SK-N-SH (cell line): ENCODE data around the gene MRGPRD.

Experiments
- CHD2 ChIP-seq: fragments of 150-350 bp; IDR thresholded peaks from 2 replicates; pipeline ENCODE4 v1.6.1; 2018; ENCODE audit warnings: low read length; ENCODE audit not compliant: partially characterized antibody
- EZH2phosphoT487 ChIP-seq: fragments of 200-600 bp; sonication (generic); IDR thresholded peaks from 2 replicates; pipeline ENCODE4 v1.6.1; 2017; ENCODE audit warnings: low read depth, mixed run types, mild to moderate bottlenecking, antibody characterized with exemption, moderate library complexity, borderline replicate concordance
- JUND ChIP-seq: IDR thresholded peaks from 2 replicates; pipeline ENCODE4 v1.4.0; 2012
- POLR2AphosphoS5 ChIP-seq: IDR thresholded peaks from 2 replicates; pipeline ENCODE4 v1.6.1; 2012; ENCODE audit warnings: low read depth, low read length
- TCF12 ChIP-seq: IDR thresholded peaks from 2 replicates; pipeline ENCODE4 v1.4.0; 2012
- YY1 ChIP-seq: IDR thresholded peaks from 2 replicates; pipeline ENCODE4 v1.4.0; 2012; ENCODE audit warnings: low read depth, mild to moderate bottlenecking
- TF ChIP-seq, protein P1 (sequence below): fragments of 200-600 bp; sonication (generic); IDR thresholded peaks from 2 replicates; pipeline ENCODE4 v1.6.1; 2017; ENCODE audit warnings: antibody characterized with exemption, mild to moderate bottlenecking, moderate library complexity

DNA sequence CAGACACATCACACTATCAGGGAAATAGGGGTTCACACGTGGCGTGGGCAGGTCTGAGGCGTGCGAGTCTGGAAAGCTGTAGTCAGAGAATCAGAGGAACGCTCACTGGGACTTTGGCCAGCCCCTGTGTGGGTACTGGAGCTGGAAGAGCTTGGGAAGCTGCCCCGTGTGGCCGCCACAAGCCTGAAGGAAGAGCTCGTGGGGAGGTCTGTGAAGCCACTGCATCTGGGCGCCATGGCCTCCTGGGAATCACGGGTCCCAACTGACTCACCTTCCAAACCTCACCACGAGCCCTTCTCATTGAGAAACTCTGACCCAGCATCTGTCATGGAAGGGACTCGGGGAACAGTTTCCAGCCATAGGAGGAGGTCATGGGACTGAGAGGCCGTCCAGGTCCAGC is 38.1 kb upstream of the MRGPRD start:
- TF ChIP-seq, protein P1, sequence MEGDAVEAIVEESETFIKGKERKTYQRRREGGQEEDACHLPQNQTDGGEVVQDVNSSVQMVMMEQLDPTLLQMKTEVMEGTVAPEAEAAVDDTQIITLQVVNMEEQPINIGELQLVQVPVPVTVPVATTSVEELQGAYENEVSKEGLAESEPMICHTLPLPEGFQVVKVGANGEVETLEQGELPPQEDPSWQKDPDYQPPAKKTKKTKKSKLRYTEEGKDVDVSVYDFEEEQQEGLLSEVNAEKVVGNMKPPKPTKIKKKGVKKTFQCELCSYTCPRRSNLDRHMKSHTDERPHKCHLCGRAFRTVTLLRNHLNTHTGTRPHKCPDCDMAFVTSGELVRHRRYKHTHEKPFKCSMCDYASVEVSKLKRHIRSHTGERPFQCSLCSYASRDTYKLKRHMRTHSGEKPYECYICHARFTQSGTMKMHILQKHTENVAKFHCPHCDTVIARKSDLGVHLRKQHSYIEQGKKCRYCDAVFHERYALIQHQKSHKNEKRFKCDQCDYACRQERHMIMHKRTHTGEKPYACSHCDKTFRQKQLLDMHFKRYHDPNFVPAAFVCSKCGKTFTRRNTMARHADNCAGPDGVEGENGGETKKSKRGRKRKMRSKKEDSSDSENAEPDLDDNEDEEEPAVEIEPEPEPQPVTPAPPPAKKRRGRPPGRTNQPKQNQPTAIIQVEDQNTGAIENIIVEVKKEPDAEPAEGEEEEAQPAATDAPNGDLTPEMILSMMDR, result no peak
- TF ChIP-seq POLR2AphosphoS5, result no peak
- TF ChIP-seq CHD2, result no peak
- TF ChIP-seq TCF12, result no peak
- no peak for TF ChIP-seq YY1
- no peak for TF ChIP-seq JUND
- no peak for TF ChIP-seq EZH2phosphoT487
